WTC11 (cell line): ENCODE measurements around the gene ZBTB39. TPM values are rescaled to one million over a fixed set of nuclear protein-coding genes. Genes with fewer than 3 reads are reported as not detected.

ENCODE experiments used
- ATAC-seq: fragments of 200-7000 bp; cut with Tn5 transposase; 2 replicates; pipeline ENCODE4 v1.10.0; 2021; ENCODE audit warnings: mild to moderate bottlenecking, moderate library complexity
- CTCF ChIA-PET: fragments of 300-600 bp; sonication (Branson Sonifier 250); formaldehyde crosslinking; loops from one replicate; lab custom pipeline; 2021; ENCODE audit warnings: antibody characterized with exemption; lab: Charles Lee
- POLR2A ChIA-PET: fragments of 350-600 bp; sonication (Branson Sonifier 250); formaldehyde crosslinking; loops from one replicate; lab custom pipeline; 2021; ENCODE audit warnings: antibody characterized with exemption; lab: Charles Lee
- DNase-seq: peaks from one replicate; pipeline ENCODE4 v3.0.0; 2021; ENCODE audit warnings: low spot score
- H3K27ac Mint-ChIP-seq: 2 replicates; pipeline ENCODE4 v1.8.0; 2021; ENCODE audit warnings: mixed read lengths
- H3K27me3 Mint-ChIP-seq: 2 replicates; pipeline ENCODE4 v1.8.0; 2021; ENCODE audit warnings: low read depth, mild to moderate bottlenecking, moderate library complexity, mixed read lengths
- H3K36me3 Mint-ChIP-seq: 2 replicates; pipeline ENCODE4 v1.8.0; 2021; ENCODE audit warnings: mixed read lengths
- H3K4me1 Mint-ChIP-seq: 2 replicates; pipeline ENCODE4 v1.8.0; 2022; ENCODE audit warnings: mixed read lengths
- H3K4me3 Mint-ChIP-seq: 2 replicates; pipeline ENCODE4 v1.8.0; 2021; ENCODE audit warnings: mild to moderate bottlenecking, moderate library complexity, mixed read lengths
- H3K9me3 Mint-ChIP-seq: 2 replicates; pipeline ENCODE4 v1.8.0; 2021; ENCODE audit warnings: mixed read lengths
- ELF4 ChIP-seq: sonication (generic); formaldehyde crosslinking; IDR thresholded peaks from 2 replicates; pipeline ENCODE4 v1.8.1; 2022; ENCODE audit warnings: low read depth, mild to moderate bottlenecking, moderate library complexity, missing genetic modification reagents
- FOXK1 ChIP-seq: sonication (generic); formaldehyde crosslinking; IDR thresholded peaks from 2 replicates; pipeline ENCODE4 v1.8.0; 2022; ENCODE audit warnings: mild to moderate bottlenecking, moderate library complexity, missing genetic modification reagents
- FOXP1 ChIP-seq: sonication (generic); formaldehyde crosslinking; IDR thresholded peaks from 2 replicates; pipeline ENCODE4 v1.8.0; 2022; ENCODE audit warnings: missing genetic modification reagents, mild to moderate bottlenecking, moderate library complexity, borderline replicate concordance
- GABPB1 ChIP-seq: sonication (generic); formaldehyde crosslinking; IDR thresholded peaks from 2 replicates; pipeline ENCODE4 v1.8.1; 2023; ENCODE audit warnings: mild to moderate bottlenecking, missing genetic modification reagents
- HMGA2 ChIP-seq: fragments of 250-450 bp; sonication (Bioruptor Pico); IDR thresholded peaks from 2 replicates; pipeline ENCODE4 v1.4.0; 2021; ENCODE audit warnings: mild to moderate bottlenecking, moderate library complexity
- JAZF1 ChIP-seq: fragments of 250-450 bp; sonication (Bioruptor Pico); IDR thresholded peaks from 2 replicates; pipeline ENCODE4 v1.9.0; 2021; ENCODE audit warnings: moderate library complexity, mild to moderate bottlenecking, inconsistent platforms
- MYBL2 ChIP-seq: sonication (generic); formaldehyde crosslinking; IDR thresholded peaks from 2 replicates; pipeline ENCODE4 v1.8.1; 2023; ENCODE audit warnings: mild to moderate bottlenecking, moderate library complexity, missing genetic modification reagents
- RELA ChIP-seq: sonication (generic); formaldehyde crosslinking; IDR thresholded peaks from 2 replicates; pipeline ENCODE4 v1.8.1; 2022; ENCODE audit warnings: missing genetic modification reagents, mild to moderate bottlenecking, borderline replicate concordance
- RORB ChIP-seq: fragments of 250-450 bp; sonication (Bioruptor Pico); IDR thresholded peaks from 2 replicates; pipeline ENCODE4 v1.9.0; 2021; ENCODE audit warnings: mild to moderate bottlenecking
- SOX15 ChIP-seq: fragments of 250-450 bp; sonication (Bioruptor Pico); IDR thresholded peaks from 2 replicates; pipeline ENCODE4 v1.9.0; 2021; ENCODE audit warnings: mild to moderate bottlenecking
- TEAD4 ChIP-seq: sonication (generic); formaldehyde crosslinking; IDR thresholded peaks from 2 replicates; pipeline ENCODE4 v1.8.0; 2022; ENCODE audit warnings: mild to moderate bottlenecking, missing genetic modification reagents
- ZNF138 ChIP-seq: sonication (generic); formaldehyde crosslinking; conservative IDR thresholded peaks from 2 replicates; pipeline ENCODE4 v1.8.1; 2022; ENCODE audit warnings: mild to moderate bottlenecking, moderate library complexity, missing genetic modification reagents
- ZNF263 ChIP-seq: sonication (generic); formaldehyde crosslinking; IDR thresholded peaks from 2 replicates; pipeline ENCODE4 v1.8.1; 2022; ENCODE audit warnings: low read depth, mild to moderate bottlenecking, moderate library complexity, missing genetic modification reagents
- ZNF416 ChIP-seq: fragments of 250-450 bp; sonication (Bioruptor Pico); IDR thresholded peaks from 2 replicates; pipeline ENCODE4 v1.9.0; 2021; ENCODE audit warnings: mild to moderate bottlenecking, inconsistent platforms
- total RNA-seq: library from RNA; stranded (reverse); gene quantifications from 3 replicates; pipeline ENCODE4 v1.2.3, GENCODE V29; 2021
- TF ChIP-seq, protein P1 (sequence below): sonication (generic); formaldehyde crosslinking; IDR thresholded peaks from 2 replicates; pipeline ENCODE4 v1.8.1; 2023; ENCODE audit warnings: mild to moderate bottlenecking, moderate library complexity, missing genetic modification reagents
- TF ChIP-seq, protein P2 (sequence below): sonication (generic); formaldehyde crosslinking; conservative IDR thresholded peaks from 2 replicates; pipeline ENCODE4 v1.8.1; 2023; ENCODE audit warnings: mild to moderate bottlenecking, low read depth, missing genetic modification reagents, moderate library complexity
- TF ChIP-seq, protein P3 (sequence below): sonication (generic); formaldehyde crosslinking; IDR thresholded peaks from 2 replicates; pipeline ENCODE4 v1.8.1; 2022; ENCODE audit warnings: low read depth, mild to moderate bottlenecking, moderate library complexity, missing genetic modification reagents, borderline replicate concordance
- TF ChIP-seq, protein P4 (sequence below): sonication (generic); formaldehyde crosslinking; IDR thresholded peaks from 2 replicates; pipeline ENCODE4 v1.8.0; 2023; ENCODE audit warnings: missing genetic modification reagents, mild to moderate bottlenecking, borderline replicate concordance
- TF ChIP-seq, protein P5 (sequence below): sonication (generic); formaldehyde crosslinking; IDR thresholded peaks from 2 replicates; pipeline ENCODE4 v1.8.0; 2023; ENCODE audit warnings: missing genetic modification reagents

Gene ZBTB39
- total RNA-seq, 1 experiment from 2014 or later, result 20.2 TPM

DNA sequence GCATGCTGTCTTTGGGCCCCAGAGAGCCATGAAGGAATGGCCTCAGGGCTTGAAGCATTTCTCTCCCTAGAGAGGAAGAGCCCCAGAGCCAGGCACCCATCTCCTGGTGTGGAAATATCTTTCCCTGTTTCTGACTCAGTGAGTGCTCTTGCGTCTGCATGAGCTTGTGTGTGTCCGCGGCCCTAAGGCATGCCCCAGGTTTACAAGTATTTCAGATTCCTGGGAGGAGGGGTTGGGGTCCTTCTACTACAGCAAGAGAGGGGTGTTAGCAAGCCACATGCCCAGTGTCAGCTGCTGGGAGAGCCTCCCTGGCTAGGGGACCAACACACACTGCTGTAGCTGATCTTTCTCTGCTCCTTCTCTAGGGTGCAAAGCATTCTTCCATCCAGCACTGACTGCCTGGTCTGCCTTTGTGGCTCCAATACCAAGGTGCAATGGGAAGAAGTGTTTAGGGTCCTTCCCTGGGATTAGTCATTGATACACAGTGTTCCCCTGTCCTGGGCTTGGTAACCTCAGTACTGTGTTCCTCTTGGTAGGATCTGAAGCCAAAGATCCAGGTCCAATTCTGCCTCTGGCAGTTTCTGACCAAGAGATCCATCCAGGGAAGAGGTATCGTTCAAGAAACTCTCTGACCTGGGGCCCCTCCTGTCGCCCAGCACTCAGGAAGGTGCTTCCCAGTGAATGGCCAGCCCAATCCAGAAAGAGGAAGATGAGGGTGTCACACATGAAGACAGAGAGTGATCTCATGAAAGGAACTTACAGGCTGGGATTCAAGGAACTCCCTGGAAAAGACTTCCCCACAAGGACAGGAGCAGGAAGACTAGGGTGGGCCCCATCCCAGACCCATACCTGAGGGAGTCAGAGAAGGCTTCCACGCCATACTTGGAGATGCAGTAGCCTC, 52.0 kb downstream of the ZBTB39 start (continued):
- TF ChIP-seq, protein P1, sequence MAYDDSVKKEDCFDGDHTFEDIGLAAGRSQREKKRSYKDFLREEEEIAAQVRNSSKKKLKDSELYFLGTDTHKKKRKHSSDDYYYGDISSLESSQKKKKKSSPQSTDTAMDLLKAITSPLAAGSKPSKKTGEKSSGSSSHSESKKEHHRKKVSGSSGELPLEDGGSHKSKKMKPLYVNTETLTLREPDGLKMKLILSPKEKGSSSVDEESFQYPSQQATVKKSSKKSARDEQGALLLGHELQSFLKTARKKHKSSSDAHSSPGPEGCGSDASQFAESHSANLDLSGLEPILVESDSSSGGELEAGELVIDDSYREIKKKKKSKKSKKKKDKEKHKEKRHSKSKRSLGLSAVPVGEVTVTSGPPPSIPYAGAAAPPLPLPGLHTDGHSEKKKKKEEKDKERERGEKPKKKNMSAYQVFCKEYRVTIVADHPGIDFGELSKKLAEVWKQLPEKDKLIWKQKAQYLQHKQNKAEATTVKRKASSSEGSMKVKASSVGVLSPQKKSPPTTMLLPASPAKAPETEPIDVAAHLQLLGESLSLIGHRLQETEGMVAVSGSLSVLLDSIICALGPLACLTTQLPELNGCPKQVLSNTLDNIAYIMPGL, result no peak
- no peak for TF ChIP-seq GABPB1
- TF ChIP-seq FOXP1 (CRISPR knock-in tag), result no peak
- no peak for TF ChIP-seq RORB (CRISPR knock-in tag)
- TF ChIP-seq ZNF416 (CRISPR knock-in tag), result no peak
- no peak for TF ChIP-seq TEAD4
- TF ChIP-seq JAZF1 (CRISPR knock-in tag), result no peak
- no peak for TF ChIP-seq HMGA2 (CRISPR knock-in tag)

DNA sequence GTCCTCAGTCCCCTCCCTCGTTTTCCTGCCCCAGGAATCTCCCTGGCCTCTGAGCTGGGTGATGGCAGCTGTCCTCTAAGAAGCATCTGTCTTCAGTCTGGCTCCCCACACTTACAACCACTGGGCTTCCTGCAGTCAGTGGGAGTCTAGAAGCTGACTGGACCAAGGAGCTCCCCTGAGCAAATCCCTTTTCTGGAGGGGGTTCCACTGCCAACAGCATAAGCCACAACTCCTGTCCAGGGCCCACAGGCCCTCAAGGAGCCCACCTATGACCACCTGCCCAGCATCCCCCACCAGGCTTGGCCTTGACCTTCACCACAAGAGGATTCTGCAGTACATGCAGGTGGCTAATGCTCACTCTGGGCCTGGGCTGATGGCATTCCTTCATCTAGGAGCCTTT, 53.0 kb downstream of the ZBTB39 start:
- ATAC-seq (no peak), DNase-seq (no peak)
- Mint-ChIP-seq H3K27ac (no peak overlapping the region), H3K4me1 (no peaks in the 10 kb centered on the region), H3K27me3 (peaks cover 21% of the 10 kb centered on the region), H3K9me3 (peaks cover 29% of the 10 kb centered on the region), H3K36me3 (peaks cover 5% of the 10 kb centered on the region; the same call in 1 of the 2 replicates), H3K4me3 (no peak overlapping the region)
- TF ChIP-seq, protein P2, sequence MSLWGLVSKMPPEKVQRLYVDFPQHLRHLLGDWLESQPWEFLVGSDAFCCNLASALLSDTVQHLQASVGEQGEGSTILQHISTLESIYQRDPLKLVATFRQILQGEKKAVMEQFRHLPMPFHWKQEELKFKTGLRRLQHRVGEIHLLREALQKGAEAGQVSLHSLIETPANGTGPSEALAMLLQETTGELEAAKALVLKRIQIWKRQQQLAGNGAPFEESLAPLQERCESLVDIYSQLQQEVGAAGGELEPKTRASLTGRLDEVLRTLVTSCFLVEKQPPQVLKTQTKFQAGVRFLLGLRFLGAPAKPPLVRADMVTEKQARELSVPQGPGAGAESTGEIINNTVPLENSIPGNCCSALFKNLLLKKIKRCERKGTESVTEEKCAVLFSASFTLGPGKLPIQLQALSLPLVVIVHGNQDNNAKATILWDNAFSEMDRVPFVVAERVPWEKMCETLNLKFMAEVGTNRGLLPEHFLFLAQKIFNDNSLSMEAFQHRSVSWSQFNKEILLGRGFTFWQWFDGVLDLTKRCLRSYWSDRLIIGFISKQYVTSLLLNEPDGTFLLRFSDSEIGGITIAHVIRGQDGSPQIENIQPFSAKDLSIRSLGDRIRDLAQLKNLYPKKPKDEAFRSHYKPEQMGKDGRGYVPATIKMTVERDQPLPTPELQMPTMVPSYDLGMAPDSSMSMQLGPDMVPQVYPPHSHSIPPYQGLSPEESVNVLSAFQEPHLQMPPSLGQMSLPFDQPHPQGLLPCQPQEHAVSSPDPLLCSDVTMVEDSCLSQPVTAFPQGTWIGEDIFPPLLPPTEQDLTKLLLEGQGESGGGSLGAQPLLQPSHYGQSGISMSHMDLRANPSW (CRISPR knock-in tag), result no peak
- TF ChIP-seq RELA (CRISPR knock-in tag) (no peak), ELF4 (CRISPR knock-in tag) (no peak)
- POLR2A ChIA-PET, result no interaction called here
- CTCF ChIA-PET, result no interaction called here

DNA sequence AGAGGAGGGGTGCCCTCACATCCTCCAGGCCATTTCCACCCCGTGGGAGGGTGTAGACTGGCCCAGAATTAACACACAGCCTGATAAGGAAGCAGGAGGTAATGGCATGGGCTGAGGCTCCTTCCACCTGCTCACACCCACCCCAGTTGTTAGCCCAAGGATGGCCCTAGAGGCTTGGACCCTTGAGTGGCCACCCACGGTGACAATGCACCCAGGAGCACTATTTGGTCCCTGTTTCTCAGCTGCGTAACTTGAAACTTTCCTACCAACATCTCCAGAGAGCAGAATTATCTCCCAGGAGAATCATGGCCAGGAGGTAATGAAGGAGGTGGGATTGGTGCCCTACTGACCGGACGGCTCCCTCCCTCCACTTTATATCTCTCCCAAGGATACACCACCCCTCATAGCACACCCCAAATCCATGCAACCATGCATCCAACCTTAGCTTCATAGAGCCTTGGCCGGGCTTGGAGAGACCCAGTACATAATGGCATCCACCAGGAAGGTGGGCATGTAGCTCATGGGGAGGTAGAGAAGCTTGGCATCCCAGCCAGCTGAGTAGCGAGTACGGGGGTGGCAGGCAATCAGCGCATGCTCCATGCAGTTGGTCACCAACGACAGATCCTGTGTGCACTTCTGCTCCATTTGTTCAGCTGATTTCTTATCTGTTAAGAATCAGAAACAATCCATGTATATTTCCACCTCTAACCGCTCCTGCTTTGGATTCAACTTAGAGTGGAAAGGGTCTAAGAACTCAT, 54.6 kb downstream of the ZBTB39 start:
- POLR2A ChIA-PET, result no interaction called here
- TF ChIP-seq ZNF263 (CRISPR knock-in tag) (no peak), MYBL2 (no peak), SOX15 (CRISPR knock-in tag) (no peak), ZNF138 (CRISPR knock-in tag) (no peak), FOXK1 (CRISPR knock-in tag) (no peak), ELF4 (CRISPR knock-in tag) (no peak)
- TF ChIP-seq, protein P3, sequence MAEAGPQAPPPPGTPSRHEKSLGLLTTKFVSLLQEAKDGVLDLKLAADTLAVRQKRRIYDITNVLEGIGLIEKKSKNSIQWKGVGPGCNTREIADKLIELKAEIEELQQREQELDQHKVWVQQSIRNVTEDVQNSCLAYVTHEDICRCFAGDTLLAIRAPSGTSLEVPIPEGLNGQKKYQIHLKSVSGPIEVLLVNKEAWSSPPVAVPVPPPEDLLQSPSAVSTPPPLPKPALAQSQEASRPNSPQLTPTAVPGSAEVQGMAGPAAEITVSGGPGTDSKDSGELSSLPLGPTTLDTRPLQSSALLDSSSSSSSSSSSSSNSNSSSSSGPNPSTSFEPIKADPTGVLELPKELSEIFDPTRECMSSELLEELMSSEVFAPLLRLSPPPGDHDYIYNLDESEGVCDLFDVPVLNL (CRISPR knock-in tag), result no peak
- TF ChIP-seq, protein P4, sequence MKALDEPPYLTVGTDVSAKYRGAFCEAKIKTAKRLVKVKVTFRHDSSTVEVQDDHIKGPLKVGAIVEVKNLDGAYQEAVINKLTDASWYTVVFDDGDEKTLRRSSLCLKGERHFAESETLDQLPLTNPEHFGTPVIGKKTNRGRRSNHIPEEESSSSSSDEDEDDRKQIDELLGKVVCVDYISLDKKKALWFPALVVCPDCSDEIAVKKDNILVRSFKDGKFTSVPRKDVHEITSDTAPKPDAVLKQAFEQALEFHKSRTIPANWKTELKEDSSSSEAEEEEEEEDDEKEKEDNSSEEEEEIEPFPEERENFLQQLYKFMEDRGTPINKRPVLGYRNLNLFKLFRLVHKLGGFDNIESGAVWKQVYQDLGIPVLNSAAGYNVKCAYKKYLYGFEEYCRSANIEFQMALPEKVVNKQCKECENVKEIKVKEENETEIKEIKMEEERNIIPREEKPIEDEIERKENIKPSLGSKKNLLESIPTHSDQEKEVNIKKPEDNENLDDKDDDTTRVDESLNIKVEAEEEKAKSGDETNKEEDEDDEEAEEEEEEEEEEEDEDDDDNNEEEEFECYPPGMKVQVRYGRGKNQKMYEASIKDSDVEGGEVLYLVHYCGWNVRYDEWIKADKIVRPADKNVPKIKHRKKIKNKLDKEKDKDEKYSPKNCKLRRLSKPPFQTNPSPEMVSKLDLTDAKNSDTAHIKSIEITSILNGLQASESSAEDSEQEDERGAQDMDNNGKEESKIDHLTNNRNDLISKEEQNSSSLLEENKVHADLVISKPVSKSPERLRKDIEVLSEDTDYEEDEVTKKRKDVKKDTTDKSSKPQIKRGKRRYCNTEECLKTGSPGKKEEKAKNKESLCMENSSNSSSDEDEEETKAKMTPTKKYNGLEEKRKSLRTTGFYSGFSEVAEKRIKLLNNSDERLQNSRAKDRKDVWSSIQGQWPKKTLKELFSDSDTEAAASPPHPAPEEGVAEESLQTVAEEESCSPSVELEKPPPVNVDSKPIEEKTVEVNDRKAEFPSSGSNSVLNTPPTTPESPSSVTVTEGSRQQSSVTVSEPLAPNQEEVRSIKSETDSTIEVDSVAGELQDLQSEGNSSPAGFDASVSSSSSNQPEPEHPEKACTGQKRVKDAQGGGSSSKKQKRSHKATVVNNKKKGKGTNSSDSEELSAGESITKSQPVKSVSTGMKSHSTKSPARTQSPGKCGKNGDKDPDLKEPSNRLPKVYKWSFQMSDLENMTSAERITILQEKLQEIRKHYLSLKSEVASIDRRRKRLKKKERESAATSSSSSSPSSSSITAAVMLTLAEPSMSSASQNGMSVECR (CRISPR knock-in tag), result no peak
- TF ChIP-seq, protein P5, sequence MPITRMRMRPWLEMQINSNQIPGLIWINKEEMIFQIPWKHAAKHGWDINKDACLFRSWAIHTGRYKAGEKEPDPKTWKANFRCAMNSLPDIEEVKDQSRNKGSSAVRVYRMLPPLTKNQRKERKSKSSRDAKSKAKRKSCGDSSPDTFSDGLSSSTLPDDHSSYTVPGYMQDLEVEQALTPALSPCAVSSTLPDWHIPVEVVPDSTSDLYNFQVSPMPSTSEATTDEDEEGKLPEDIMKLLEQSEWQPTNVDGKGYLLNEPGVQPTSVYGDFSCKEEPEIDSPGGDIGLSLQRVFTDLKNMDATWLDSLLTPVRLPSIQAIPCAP (CRISPR knock-in tag), result no peak

More for the DNA sequence above, 54.6 kb downstream of the ZBTB39 start:
- H3K9me3 Mint-ChIP-seq, result peaks cover 19% of the 10 kb centered on the region
- DNase-seq (no peak), ATAC-seq (no peak)
- no peak overlapping the region for H3K27ac Mint-ChIP-seq
- no peaks in the 10 kb centered on the region for H3K36me3 Mint-ChIP-seq
- peaks cover 8% of the 10 kb centered on the region for H3K27me3 Mint-ChIP-seq
- no peak overlapping the region for H3K4me3 Mint-ChIP-seq
- CTCF ChIA-PET, result no interaction called here
- H3K4me1 Mint-ChIP-seq, result no peaks in the 10 kb centered on the region
